ENCODE data around the gene GJC2.

- no peak for TF ChIP-seq CTCF (IDR thresholded peaks at IDR 0.05; ENCODE audit: borderline replicate concordance, extremely low read depth, low read length, poor library complexity, severe bottlenecking)
- no peak for TF ChIP-seq EZH2 (IDR thresholded peaks at IDR 0.05; ENCODE audit: borderline replicate concordance, low read depth, low read length, severe bottlenecking)
Measured at GRCh38 chr1:228105270-228105995, 44.3 kb upstream of the GJC2 start.

Data from DND-41 (cell line).